ENCODE results near the gene TGM1. TPM values are rescaled to one million over a fixed set of nuclear protein-coding genes. Genes with fewer than 3 reads are reported as not detected.
"Not testable (repeated sequence)": the region's sequence is repeated elsewhere in the genome, so short reads cannot be mapped to it uniquely, and the experiment has no call there.

TGM1 gene
- total RNA-seq, 1 experiment from 2014 or later, result 2.9 TPM

- not testable (repeated sequence) for H4K5ac ChIP-seq (ENCODE audit: insufficient read length, low read depth, low read length); H2BK12ac ChIP-seq (ENCODE audit: insufficient read length, low read depth, low read length); H4K20me1 ChIP-seq (ENCODE audit: control insufficient read depth, insufficient read depth, insufficient read length); H2BK15ac ChIP-seq (ENCODE audit: low read depth, low read length); H2BK5ac ChIP-seq (ENCODE audit: insufficient read length, low read length); H2BK120ac ChIP-seq (ENCODE audit: low read depth, low read length, poor library complexity, severe bottlenecking); H3K4me1 ChIP-seq (ENCODE audit: insufficient read depth, low read length); H3K4ac ChIP-seq (ENCODE audit: low read depth, low read length); H3K18ac ChIP-seq (ENCODE audit: insufficient read length, low read depth, low read length); H3K14ac ChIP-seq (ENCODE audit: insufficient read depth, low read length); H2AK5ac ChIP-seq (ENCODE audit: insufficient read length, low read length); H3K79me1 ChIP-seq (ENCODE audit: insufficient read depth, low read depth, low read length, poor library complexity, severe bottlenecking); H4K91ac ChIP-seq (ENCODE audit: insufficient read length, low read depth, low read length); H3K9ac ChIP-seq (ENCODE audit: extremely low read depth, insufficient read length, low read length); H3K56ac ChIP-seq (ENCODE audit: insufficient read length, low read depth, low read length); H4K8ac ChIP-seq (replicated peaks; ENCODE audit: insufficient read length, low read depth, low read length); H3K27me3 Mint-ChIP-seq (ENCODE audit: low read depth); H2BK20ac ChIP-seq (ENCODE audit: low read depth, low read length, poor library complexity, severe bottlenecking); H3K79me2 ChIP-seq (ENCODE audit: insufficient read depth, low read length); H3T11ph ChIP-seq (ENCODE audit: low read length); H3K23ac ChIP-seq (ENCODE audit: insufficient read length, low read depth, low read length); H3K9me3 ChIP-seq (ENCODE audit: control insufficient read depth, low read depth, low read length); H3K23me2 ChIP-seq (ENCODE audit: insufficient read length, low read depth, low read length, poor library complexity, severe bottlenecking); H2AFZ ChIP-seq (ENCODE audit: low read length); H3K27me3 ChIP-seq (ENCODE audit: insufficient read depth, low read length)
- H3K4me3 Mint-ChIP-seq, result peak overlapping the region; percentile 28 to 52
- peaks cover 8 to 15% of the 10 kb centered on the region in 2 experiments for H3K9me3 Mint-ChIP-seq
- peak overlapping the region; percentile 94 to 98 (median 95) for H3K27ac Mint-ChIP-seq
- DNase-seq, result peak; percentile 52
- Histone ChIP-seq H3K4me2 (ENCODE audit: insufficient read depth, insufficient read length, low read length) (peak overlapping the region; percentile 26), H3K27ac (ENCODE audit: insufficient read length, low read depth, low read length) (peak overlapping the region; percentile 89)
- WGBS (ENCODE audit: extremely low coverage, insufficient read length, low lambda C conversion rate), result no CpG with 5 or more reads among the region's 8 CpGs
- H3K36me3 Mint-ChIP-seq (ENCODE audit: insufficient read depth in 1 of 3, low read depth in 3 of 3), result peaks cover 51 to 80% (median 77%) of the 10 kb centered on the region in 3 experiments
- peaks cover 29 to 38% of the 10 kb centered on the region in 2 experiments for H3K4me1 Mint-ChIP-seq
Observed at GRCh38 chr14:24202538-24202937, 60.4 kb downstream of the TGM1 start.

Other genes starting within 250 kb of the TGM1 start
- gene CARMIL3, start 211.2 kb downstream of the TGM1 start, total RNA-seq (2021), result 4.7 and 5.8 TPM in 2 replicates
- gene CPNE6, start 191.6 kb downstream of the TGM1 start, total RNA-seq (2021), result not detected in 2 replicates
- 48.9 and 50.2 TPM in 2 replicates for gene PCK2, start 168.9 kb downstream of the TGM1 start, total RNA-seq (2021)
- 73.4 and 74.3 TPM in 2 replicates for gene DCAF11, start 148.4 kb downstream of the TGM1 start, total RNA-seq (2021)
- gene NRL, start 148.2 kb downstream of the TGM1 start, total RNA-seq (2021), result 2.2 and 2.5 TPM in 2 replicates
- gene FITM1, start 132.5 kb downstream of the TGM1 start, total RNA-seq (2021), result 0.31 and 0.72 TPM in 2 replicates
- 109 TPM in 2 replicates for gene PSME1, start 127.0 kb downstream of the TGM1 start, total RNA-seq (2021)
- gene EMC9, start 121.6 kb downstream of the TGM1 start, total RNA-seq (2021), result 52.9 and 55.9 TPM in 2 replicates
- gene PSME2, start 116.6 kb downstream of the TGM1 start, total RNA-seq (2021), result 125 and 126 TPM in 2 replicates
- gene RNF31, start 115.7 kb downstream of the TGM1 start, total RNA-seq (2021), result 67.8 and 87.3 TPM in 2 replicates
- gene IRF9, start 101.9 kb downstream of the TGM1 start, total RNA-seq (2021), result 20.9 and 27.6 TPM in 2 replicates
- gene REC8, start 91.1 kb downstream of the TGM1 start, total RNA-seq (2021), result 58.0 and 58.5 TPM in 2 replicates
- gene IPO4, start 74.4 kb downstream of the TGM1 start, total RNA-seq (2021), result 114 and 116 TPM in 2 replicates
- gene TM9SF1, start 67.7 kb downstream of the TGM1 start, total RNA-seq (2021), result 31.6 and 31.8 TPM in 2 replicates
- gene TSSK4, start 57.5 kb downstream of the TGM1 start, total RNA-seq (2021), result not detected in 2 replicates
- 42.0 and 46.2 TPM in 2 replicates for gene CHMP4A, start 49.7 kb downstream of the TGM1 start, total RNA-seq (2021)
- 18.8 and 19.0 TPM in 2 replicates for gene MDP1, start 47.1 kb downstream of the TGM1 start, total RNA-seq (2021)
- 214 and 225 TPM in 2 replicates for gene NEDD8, start 30.8 kb downstream of the TGM1 start, total RNA-seq (2021)
- 84.7 and 86.9 TPM in 2 replicates for gene GMPR2, start 30.2 kb downstream of the TGM1 start, total RNA-seq (2021)
- 41.3 and 47.6 TPM in 2 replicates for gene TINF2, start 20.6 kb downstream of the TGM1 start, total RNA-seq (2021)
- gene RABGGTA, start 8.4 kb upstream of the TGM1 start, total RNA-seq (2021), result 25.6 and 26.1 TPM in 2 replicates
- 18.2 and 19.1 TPM in 2 replicates for gene DHRS1, start 36.6 kb upstream of the TGM1 start, total RNA-seq (2021)
- gene NOP9, start 36.7 kb upstream of the TGM1 start, total RNA-seq (2021), result 34.7 and 35.0 TPM in 2 replicates
- not detected in 2 replicates for gene CIDEB, start 44.8 kb upstream of the TGM1 start, total RNA-seq (2021)
- 13.0 and 13.4 TPM in 2 replicates for gene LTB4R2, start 47.0 kb upstream of the TGM1 start, total RNA-seq (2021)
- 8.9 and 9.2 TPM in 2 replicates for gene LTB4R, start 48.3 kb upstream of the TGM1 start, total RNA-seq (2021)
- gene ADCY4, start 71.9 kb upstream of the TGM1 start, total RNA-seq (2021), result 0.09 and 0.53 TPM in 2 replicates
- gene RIPK3, start 76.8 kb upstream of the TGM1 start, total RNA-seq (2021), result 0.35 TPM in 1 of 2 replicates, not detected in the other
- 43.0 and 46.4 TPM in 2 replicates for gene NFATC4, start 105.0 kb upstream of the TGM1 start, total RNA-seq (2021)
- 18.1 and 18.7 TPM in 2 replicates for gene NYNRIN, start 135.8 kb upstream of the TGM1 start, total RNA-seq (2021)
- gene CBLN3, start 166.5 kb upstream of the TGM1 start, total RNA-seq (2021), result 0.39 and 0.44 TPM in 2 replicates
- gene KHNYN, start 166.8 kb upstream of the TGM1 start, total RNA-seq (2021), result 30.0 and 31.3 TPM in 2 replicates
- gene SDR39U1, start 179.6 kb upstream of the TGM1 start, total RNA-seq (2021), result 56.2 and 65.0 TPM in 2 replicates
- not detected in 2 replicates for gene CMA1, start 245.1 kb upstream of the TGM1 start, total RNA-seq (2021)